ENCODE results near the gene GLRX2. TPM values are rescaled to one million over a fixed set of nuclear protein-coding genes. Genes with fewer than 3 reads are reported as not detected.

The GLRX2 gene
- total RNA-seq, 1 experiment from 2014 or later = 58.9 TPM

GRCh38 chr1:193115629-193116227, 10.5 kb upstream of the GLRX2 start:
- H3K36me3 ChIP-seq = no peaks in the 10 kb centered on the region
- peak; percentile 83 for DNase-seq
- H3K4me3 ChIP-seq = no peak overlapping the region
- H3K9me3 ChIP-seq = no peaks in the 10 kb centered on the region
- H3K27me3 ChIP-seq = no peaks in the 10 kb centered on the region

- H3K4me3 ChIP-seq = no peak overlapping the region
- H3K27me3 ChIP-seq = no peaks in the 10 kb centered on the region
- no peaks in the 10 kb centered on the region for H3K36me3 ChIP-seq
- no peak for DNase-seq
- no peaks in the 10 kb centered on the region for H3K9me3 ChIP-seq
Measured at GRCh38 chr1:193114485-193115095, 9.4 kb upstream of the GLRX2 start.

- DNase-seq = no peak
- Histone ChIP-seq H3K27me3 (no peaks in the 10 kb centered on the region), H3K9me3 (no peaks in the 10 kb centered on the region), H3K4me3 (no peak overlapping the region), H3K36me3 (no peaks in the 10 kb centered on the region)
Measured at GRCh38 chr1:193113992-193114332, 8.7 kb upstream of the GLRX2 start.

- Histone ChIP-seq H3K27me3 (no peaks in the 10 kb centered on the region), H3K4me3 (no peak overlapping the region), H3K9me3 (no peaks in the 10 kb centered on the region), H3K36me3 (no peaks in the 10 kb centered on the region)
- DNase-seq = no peak
Measured at GRCh38 chr1:193113258-193113991, 8.2 kb upstream of the GLRX2 start.

GRCh38 chr1:193111641-193112090, 6.5 kb upstream of the GLRX2 start:
- Histone ChIP-seq H3K9me3 (no peaks in the 10 kb centered on the region), H3K36me3 (no peaks in the 10 kb centered on the region), H3K27me3 (no peaks in the 10 kb centered on the region), H3K4me3 (no peak overlapping the region)
- peak; percentile 87 for DNase-seq

- Histone ChIP-seq H3K4me3 (no peak overlapping the region), H3K9me3 (no peaks in the 10 kb centered on the region), H3K36me3 (no peaks in the 10 kb centered on the region), H3K27me3 (no peaks in the 10 kb centered on the region)
- no peak for DNase-seq
Measured at GRCh38 chr1:193110864-193111263, 5.7 kb upstream of the GLRX2 start.

- DNase-seq = no peak
- Histone ChIP-seq H3K27me3 (no peaks in the 10 kb centered on the region), H3K36me3 (no peaks in the 10 kb centered on the region), H3K9me3 (no peaks in the 10 kb centered on the region), H3K4me3 (no peak overlapping the region)
Measured at GRCh38 chr1:193110246-193110645, 5.0 kb upstream of the GLRX2 start.

- Histone ChIP-seq H3K36me3 (no peaks in the 10 kb centered on the region), H3K4me3 (no peak overlapping the region), H3K27me3 (no peaks in the 10 kb centered on the region), H3K9me3 (no peaks in the 10 kb centered on the region)
- DNase-seq = no peak
Measured at GRCh38 chr1:193109619-193110018, 4.4 kb upstream of the GLRX2 start.

GRCh38 chr1:193108471-193108870, 3.3 kb upstream of the GLRX2 start:
- Histone ChIP-seq H3K4me3 (no peak overlapping the region), H3K27me3 (no peaks in the 10 kb centered on the region), H3K9me3 (no peaks in the 10 kb centered on the region), H3K36me3 (no peaks in the 10 kb centered on the region; the same call in 1 of the 2 replicates)
- no peak for DNase-seq

- Histone ChIP-seq H3K9me3 (no peaks in the 10 kb centered on the region), H3K27me3 (no peaks in the 10 kb centered on the region), H3K36me3 (peaks cover 2% of the 10 kb centered on the region; the same call in 1 of the 2 replicates), H3K4me3 (peak overlapping the region; percentile 80)
- DNase-seq = no peak
Measured at GRCh38 chr1:193105821-193106177, 585 bp upstream of the GLRX2 start.

- Histone ChIP-seq H3K36me3 (peaks cover 15% of the 10 kb centered on the region), H3K9me3 (no peaks in the 10 kb centered on the region), H3K27me3 (no peaks in the 10 kb centered on the region), H3K4me3 (peak overlapping the region; percentile 80)
- peak; percentile 63 for DNase-seq
Measured at GRCh38 chr1:193104502-193104906, 710 bp downstream of the GLRX2 start.

- Histone ChIP-seq H3K27me3 (no peaks in the 10 kb centered on the region), H3K4me3 (peak overlapping the region; percentile 80), H3K36me3 (peaks cover 20% of the 10 kb centered on the region), H3K9me3 (no peaks in the 10 kb centered on the region)
- no peak for DNase-seq
Measured at GRCh38 chr1:193103759-193104501, 1.3 kb downstream of the GLRX2 start.

GRCh38 chr1:193102662-193103061, 2.6 kb downstream of the GLRX2 start:
- H3K36me3 ChIP-seq = peaks cover 32% of the 10 kb centered on the region
- no peak for DNase-seq
- H3K4me3 ChIP-seq = no peak overlapping the region
- no peaks in the 10 kb centered on the region for H3K9me3 ChIP-seq
- H3K27me3 ChIP-seq = no peaks in the 10 kb centered on the region

GRCh38 chr1:193094112-193094511, 11.1 kb downstream of the GLRX2 start:
- no peak overlapping the region for H3K4me3 ChIP-seq
- peaks cover 69% of the 10 kb centered on the region for H3K36me3 ChIP-seq
- no peaks in the 10 kb centered on the region for H3K9me3 ChIP-seq
- no peaks in the 10 kb centered on the region for H3K27me3 ChIP-seq
- DNase-seq = no peak

- H3K27me3 ChIP-seq = no peaks in the 10 kb centered on the region
- no peak overlapping the region for H3K4me3 ChIP-seq
- H3K36me3 ChIP-seq = peaks cover 49% of the 10 kb centered on the region
- no peak for DNase-seq
- no peaks in the 10 kb centered on the region for H3K9me3 ChIP-seq
Measured at GRCh38 chr1:193090865-193091264, 14.3 kb downstream of the GLRX2 start.

GRCh38 chr1:193087893-193088292, 17.3 kb downstream of the GLRX2 start:
- Histone ChIP-seq H3K27me3 (no peaks in the 10 kb centered on the region), H3K4me3 (no peak overlapping the region), H3K9me3 (no peaks in the 10 kb centered on the region), H3K36me3 (peaks cover 50% of the 10 kb centered on the region)
- no peak for DNase-seq

- no peaks in the 10 kb centered on the region for H3K9me3 ChIP-seq
- peaks cover 58% of the 10 kb centered on the region for H3K36me3 ChIP-seq
- no peak overlapping the region for H3K4me3 ChIP-seq
- no peaks in the 10 kb centered on the region for H3K27me3 ChIP-seq
- DNase-seq = no peak
Measured at GRCh38 chr1:193086342-193086741, 18.9 kb downstream of the GLRX2 start.

Data from MG63 (cell line).